Heart right ventricle (tissue), 16 donors: ENCODE data around the gene RAX. TPM values are rescaled to one million over a fixed set of nuclear protein-coding genes. Genes with fewer than 3 reads are reported as not detected.

ENCODE experiments used
- ATAC-seq, 8 donors: fragments of 200-7000 bp; cut with Tn5 transposase; one replicate each; pipeline ENCODE4 v1.9.1; 2020; ENCODE audit warnings: mild to moderate bottlenecking in 8 of 8, moderate library complexity in 8 of 8, moderate number of reproducible peaks in 1 of 8
- DNase-seq, 2 donors: peaks; one replicate each; pipeline ENCODE4 v3.0.0-alpha.2; 2020
- H3K27ac ChIP-seq, 10 donors: fragments of 200-600 bp; sonication (generic) in 2 of 10; one replicate each; pipeline versions ENCODE4 v1.5.0 to v1.8.0; 2020 to 2022; ENCODE audit warnings: mild to moderate bottlenecking in 3 of 10
- H3K27me3 ChIP-seq, 7 donors: fragments of 200-600 bp; one replicate each; pipeline ENCODE4 v1.8.0; 2021 to 2022; ENCODE audit warnings: mild to moderate bottlenecking in 2 of 7
- H3K36me3 ChIP-seq, 9 donors: fragments of 200-600 bp; sonication (generic) in 1 of 9; one replicate each; pipeline versions ENCODE4 v1.5.0 to v1.8.0; 2020 to 2022; ENCODE audit warnings: mild to moderate bottlenecking in 2 of 9
- H3K4me1 ChIP-seq, 9 donors: fragments of 200-600 bp; sonication (generic) in 1 of 9; one replicate each; pipeline versions ENCODE4 v1.5.0 to v1.8.0; 2020 to 2022; ENCODE audit warnings: mild to moderate bottlenecking in 4 of 9
- H3K4me3 ChIP-seq, 10 donors: fragments of 200-600 bp; sonication (generic) in 2 of 10; one replicate each; pipeline versions ENCODE4 v1.5.0 to v1.8.0; 2020 to 2022; ENCODE audit warnings: mild to moderate bottlenecking in 7 of 10, moderate library complexity in 2 of 10
- H3K9me3 ChIP-seq, 11 donors: fragments of 200-600 bp in 10 of 11; sonication (generic) in 2 of 11; one replicate each; pipeline versions ENCODE4 v1.5.0 to v1.8.0; 2013 to 2022; ENCODE audit warnings: mild to moderate bottlenecking in 2 of 11, control low read depth in 1 of 11, moderate library complexity in 1 of 11
- CTCF ChIP-seq, 9 donors: fragments of 200-600 bp; sonication (generic) in 2 of 9; IDR thresholded peaks; one replicate each; pipeline versions ENCODE4 v1.5.0 to v1.8.0; 2021 to 2022; ENCODE audit warnings: antibody characterized with exemption in 9 of 9, mild to moderate bottlenecking in 5 of 9, moderate library complexity in 1 of 9
- WGBS, 2 donors: extraction: QIAGEN DNeasy Blood & Tissue Kit; methylation state at CpG; one replicate each; pipeline ENCODE4 v1.1.7; 2013; ENCODE audit warnings: inconsistent platforms in 1 of 2; 5-methylcytosine and 5-hydroxymethylcytosine counted together
- intact Hi-C, 10 donors: fragments of 100-400 bp; cut with DNase I; formaldehyde crosslinking; loops; one replicate each; pipeline versions ENCODE4 v1.11.1 to v1.14.2; 2022
- polyA plus RNA-seq, 2 donors: library from polyadenylated mRNA; stranded (reverse); fragments of 200-250 nt; gene quantifications; one replicate each; pipeline ENCODE4 v1.2.3, GENCODE V29; 2013
- total RNA-seq, 10 donors: library from RNA; stranded (reverse); fragmentation: NEBNext Ultra II Directional in 3 of 10; extraction: Animal tissue kit (Norgen Biotek cat#: 25700) in 3 of 10; gene quantifications; one replicate each; pipeline versions ENCODE4 v1.2.1 to v1.2.4, GENCODE V29; 2021 to 2023
- donor health status: Arrhythmogenic right ventricular cardiomyopathy.
- donor health status: ischemic (EF 13 %, LVEDD 7.1; RV severe dilation, severe dysfunction).
- donor health status: healthy with polysubstance abuse.
- donor health status: DM: no; HTN: yes; CAD: no.
- donor health status: DM: no; HTN: no; CAD: no.
- donor health status: ischemic (EF 25% LVEDD 6.9; RV normal size, moderate dysfunction).
- donor health status: ischemic (EF 25% LVEDD 5.7; RV mildly dilated, moderate dysfunction).
- donor health status: healthy.
- donor health status: DM: yes; HTN: yes; CAD: no.
- donor health status: Ischemic cardiomyopathy.
- donor health status: ischemic (EF 35%, LVEDD 5.7; RV mildly dilated, moderate dysfunction).
- donor health status: nonischemic (EF 11% LVEDD 7.7; RV severe dilation, severe dysfunction).
- donor health status: DM: yes; HTN: yes; CAD: no.
- donor health status: PGD.
- donor health status: ischemic (EF 29% LVEDD 5.4; RV normal size, mild dysfunction).
- donor health status: nonischemic (EF 23%, LVEDD 6.1; RV moderate dilation, normal function).

The RAX gene
- total and polyA plus RNA-seq, 12 donors = not detected

GRCh38 chr18:59231114-59231513, 42.1 kb downstream of the RAX start:
- intact Hi-C loops = no loop called here
- Histone ChIP-seq H3K36me3 (no peaks in the 10 kb centered on the region), H3K27ac (no peak overlapping the region), H3K27me3 (peaks cover 0 to 15% (median 0%) of the 10 kb centered on the region in 7 donors), H3K9me3 (no peaks in the 10 kb centered on the region), H3K4me1 (no peaks in the 10 kb centered on the region), H3K4me3 (no peak overlapping the region)
- TF ChIP-seq CTCF (IDR thresholded peaks at IDR 0.05) = no peak
- DNase-seq (no peak), ATAC-seq (no peak)
- WGBS, 2 donors = 68% methylated on average over 5 of the region's 5 CpGs

- intact Hi-C loops = no loop called here
- no peak for ATAC-seq
Observed at GRCh38 chr18:59229701-59230443, 43.4 kb downstream of the RAX start.

GRCh38 chr18:59229191-59229590, 44.1 kb downstream of the RAX start:
- ATAC-seq (no peak), DNase-seq (no peak)
- Histone ChIP-seq H3K36me3 (no peaks in the 10 kb centered on the region), H3K4me1 (no peaks in the 10 kb centered on the region), H3K9me3 (no peaks in the 10 kb centered on the region), H3K4me3 (no peak overlapping the region), H3K27me3 (peaks cover 0 to 16% (median 0%) of the 10 kb centered on the region in 7 donors), H3K27ac (no peak overlapping the region)
- TF ChIP-seq CTCF (IDR thresholded peaks at IDR 0.05) = no peak
- intact Hi-C loops = no loop called here
- 75 to 88% methylated on average over 2 of the region's 2 CpGs for WGBS, 2 donors

More at GRCh38 chr18:59229701-59230443, 43.4 kb downstream of the RAX start:
- Histone ChIP-seq H3K4me1 (no peaks in the 10 kb centered on the region), H3K4me3 (no peak overlapping the region), H3K36me3 (no peaks in the 10 kb centered on the region), H3K27ac (no peak overlapping the region), H3K9me3 (no peaks in the 10 kb centered on the region), H3K27me3 (peaks cover 0 to 15% (median 0%) of the 10 kb centered on the region in 7 donors)
- DNase-seq = no peak
- no peak for TF ChIP-seq CTCF (IDR thresholded peaks at IDR 0.05)
- 76% methylated on average over 6 of the region's 6 CpGs for WGBS, 2 donors

- TF ChIP-seq CTCF (IDR thresholded peaks at IDR 0.05) = no peak
- H3K4me1 ChIP-seq = no peaks in the 10 kb centered on the region
- H3K4me3 ChIP-seq = no peak overlapping the region
- no peaks in the 10 kb centered on the region for H3K9me3 ChIP-seq
- H3K27me3 ChIP-seq = peaks cover 0 to 24% (median 8%) of the 10 kb centered on the region in 7 donors
- intact Hi-C loops = no loop called here
- ATAC-seq (no peak), DNase-seq (no peak)
- no peak overlapping the region for H3K27ac ChIP-seq
- H3K36me3 ChIP-seq = no peaks in the 10 kb centered on the region
- WGBS, 2 donors = 35 to 44% methylated on average over 1 of the region's 1 CpG
Observed at GRCh38 chr18:59228351-59228750, 44.9 kb downstream of the RAX start.
